PFSK-1 (cell line): ENCODE results near the gene TMEM245.

Source experiments
- FOXP2 ChIP-seq: optimal IDR thresholded peaks from 2 replicates; pipeline ENCODE3; 2011; ENCODE audit warnings: borderline replicate concordance, control low read depth, inconsistent platforms; ENCODE audit not compliant: insufficient read depth; ENCODE audit errors: extremely low read length, extremely low read depth
- POLR2AphosphoS5 ChIP-seq: IDR thresholded peaks from 2 replicates; pipeline ENCODE4 v1.6.1; 2012; ENCODE audit warnings: low read depth, mild to moderate bottlenecking, control low read depth, low read length, moderate library complexity
- REST ChIP-seq, 2 experiments: IDR thresholded peaks; 2 replicates each; pipeline versions ENCODE4 v1.6.1 to v1.8.0; 2011 to 2012; ENCODE audit warnings: low read depth in 2 of 2, low read length in 2 of 2, control low read depth in 1 of 2, inconsistent platforms in 1 of 2, mild to moderate bottlenecking in 1 of 2, moderate library complexity in 1 of 2; ENCODE audit not compliant: insufficient read depth in 1 of 2
- SIN3A ChIP-seq: IDR thresholded peaks from 2 replicates; pipeline ENCODE4 v1.6.1; 2012; ENCODE audit warnings: mild to moderate bottlenecking, low read length, moderate library complexity, borderline replicate concordance; ENCODE audit not compliant: insufficient read depth
- TAF1 ChIP-seq: IDR thresholded peaks from 2 replicates; pipeline ENCODE4 v1.6.1; 2012; ENCODE audit warnings: low read length, control low read depth, borderline replicate concordance; ENCODE audit not compliant: insufficient read depth

TMEM245 gene

DNA sequence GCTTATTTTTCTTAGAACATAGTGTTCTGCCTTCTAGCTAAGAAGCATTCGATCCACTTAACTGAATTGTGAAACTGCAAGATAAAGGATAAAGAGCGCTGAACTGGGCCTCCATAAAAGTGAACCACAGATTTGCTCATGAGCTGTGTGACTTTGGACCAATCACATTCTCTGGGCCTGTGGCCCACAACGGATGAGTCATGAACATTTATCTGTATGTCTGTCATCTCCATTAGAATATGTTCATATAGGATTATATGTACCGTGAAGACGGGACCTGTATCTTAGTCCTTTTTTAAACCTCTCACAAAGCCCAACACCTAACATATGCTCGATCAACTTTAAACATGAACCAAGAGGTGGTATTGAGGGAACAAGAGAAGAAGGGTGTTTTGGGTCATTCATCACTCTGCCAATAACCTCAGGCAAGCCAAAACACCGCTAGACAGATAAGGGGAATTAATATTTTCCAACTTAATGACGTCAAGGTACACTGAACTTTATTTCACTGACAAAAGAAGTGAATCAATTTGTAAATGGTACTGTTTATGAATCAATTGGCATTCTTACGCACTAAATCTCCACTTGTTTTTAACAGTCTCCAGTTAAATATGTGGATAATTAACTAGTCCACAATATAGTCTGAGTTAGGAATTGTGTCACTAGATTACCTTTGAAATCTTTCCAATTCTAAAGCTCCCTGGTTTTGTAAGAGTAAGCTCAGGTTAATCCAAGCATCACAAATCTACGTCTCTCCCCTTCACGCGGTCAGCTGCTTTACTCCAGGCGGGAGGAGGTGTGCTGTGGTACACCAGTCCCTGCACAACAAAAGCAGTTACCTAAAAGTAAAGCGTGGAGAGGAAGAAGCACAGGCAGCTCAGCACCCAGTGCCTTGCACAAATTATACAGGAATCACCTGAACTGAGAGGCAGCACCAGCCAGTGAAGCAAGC lies 1.6 kb downstream of the TMEM245 start:
- TF ChIP-seq SIN3A (no peak), FOXP2 (no peak), TAF1 (no peak), REST (IDR thresholded peaks at IDR 0.05; ENCODE audit: insufficient read depth in 1 of 2, low read depth in 2 of 2, low read length in 2 of 2) (no peak), POLR2AphosphoS5 (no peak)

- TF ChIP-seq SIN3A (no peak), POLR2AphosphoS5 (no peak), TAF1 (no peak), FOXP2 (no peak), REST (IDR thresholded peaks at IDR 0.05; ENCODE audit: insufficient read depth in 1 of 2, low read depth in 2 of 2, low read length in 2 of 2) (no peak)
Observed at GRCh38 chr9:109115931-109116526, 3.7 kb downstream of the TMEM245 start.

DNA sequence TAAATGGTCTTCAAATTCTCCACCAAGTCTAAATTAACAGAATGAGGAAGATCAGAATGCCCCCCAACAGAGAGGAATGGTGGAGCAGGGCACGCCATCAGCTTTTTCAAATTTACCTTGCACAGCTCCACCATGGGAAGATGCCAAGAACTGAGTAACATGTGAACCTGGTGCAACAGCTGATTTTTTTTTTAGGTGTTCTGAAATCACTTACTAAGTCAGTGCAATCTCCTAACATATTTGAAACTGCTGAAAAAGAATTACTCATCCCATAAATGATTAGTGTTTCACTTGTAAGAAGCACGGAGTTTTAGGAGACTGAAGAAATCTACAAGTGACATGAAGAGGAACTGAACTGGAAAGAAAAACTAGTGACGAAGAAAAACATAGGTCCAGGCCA lies 5.1 kb downstream of the TMEM245 start:
- TF ChIP-seq FOXP2 (no peak), SIN3A (no peak), POLR2AphosphoS5 (no peak), TAF1 (no peak), REST (IDR thresholded peaks at IDR 0.05; ENCODE audit: insufficient read depth in 1 of 2, low read depth in 2 of 2, low read length in 2 of 2) (no peak)

GRCh38 chr9:109113892-109114609 lies 5.7 kb downstream of the TMEM245 start:
- no peak for TF ChIP-seq SIN3A
- TF ChIP-seq POLR2AphosphoS5 = no peak
- TF ChIP-seq REST (IDR thresholded peaks at IDR 0.05; ENCODE audit: insufficient read depth in 1 of 2, low read depth in 2 of 2, low read length in 2 of 2) = no peak
